IPS-NIHi7 (cell line): Measurements from ENCODE around the gene UMODL1.

Experiments
- DNase-seq: peaks from one replicate; pipeline ENCODE4 v3.0.0; 2012; ENCODE audit warnings: mixed read lengths; ENCODE audit errors: extremely low spot score

UMODL1 gene

GRCh38 chr21:42071146-42071737, at the start of gene UMODL1:
TSS of gene UMODL1 (plus strand) at chr21:42071317. CDS start at chr21:42071317, 0 bp downstream.
- no peak for DNase-seq

- peak; percentile 59 for DNase-seq
Observed at GRCh38 chr21:42021371-42022090, 49.6 kb upstream of the UMODL1 start.

- peak; percentile 37 for DNase-seq
Observed at GRCh38 chr21:42022091-42022430, 49.1 kb upstream of the UMODL1 start.

GRCh38 chr21:42022906-42023305, 48.2 kb upstream of the UMODL1 start:
- no peak for DNase-seq

GRCh38 chr21:42025376-42026081, 45.6 kb upstream of the UMODL1 start:
- no peak for DNase-seq

- no peak for DNase-seq
Observed at GRCh38 chr21:42026082-42026435, 45.1 kb upstream of the UMODL1 start.

GRCh38 chr21:42027085-42027821, 43.9 kb upstream of the UMODL1 start:
- no peak for DNase-seq

GRCh38 chr21:42027822-42028765, 43.0 kb upstream of the UMODL1 start:
- DNase-seq: no peak

GRCh38 chr21:42028766-42029425, 42.2 kb upstream of the UMODL1 start:
- no peak for DNase-seq

- DNase-seq: no peak
Observed at GRCh38 chr21:42030311-42030710, 40.8 kb upstream of the UMODL1 start.

- DNase-seq: no peak
Observed at GRCh38 chr21:42031241-42031640, 39.9 kb upstream of the UMODL1 start.

GRCh38 chr21:42031816-42032215, 39.3 kb upstream of the UMODL1 start:
- DNase-seq: no peak

GRCh38 chr21:42032266-42032665, 38.9 kb upstream of the UMODL1 start:
- no peak for DNase-seq

- DNase-seq: no peak
Observed at GRCh38 chr21:42032968-42033367, 38.1 kb upstream of the UMODL1 start.

GRCh38 chr21:42036313-42036712, 34.8 kb upstream of the UMODL1 start:
- DNase-seq: no peak

- no peak for DNase-seq
Observed at GRCh38 chr21:42037516-42037915, 33.6 kb upstream of the UMODL1 start.

GRCh38 chr21:42037943-42038342, 33.2 kb upstream of the UMODL1 start:
- DNase-seq: no peak

- no peak for DNase-seq
Observed at GRCh38 chr21:42038393-42038792, 32.7 kb upstream of the UMODL1 start.

GRCh38 chr21:42038826-42039425, 32.2 kb upstream of the UMODL1 start:
- DNase-seq: no peak

GRCh38 chr21:42039470-42039901, 31.6 kb upstream of the UMODL1 start:
- DNase-seq: no peak
